Motor neuron (in vitro differentiated cells): ENCODE results near the gene RS1. TPM values are rescaled to one million over a fixed set of nuclear protein-coding genes. Genes with fewer than 3 reads are reported as not detected.

Experiments
- ATAC-seq, 8 experiments: fragments of 200-7000 bp; cut with Tn5 transposase; replicated peaks in 6 of 8; 2 replicates each; pipeline ENCODE4 v1.8.0; 2021; ENCODE audit warnings: mild to moderate bottlenecking in 8 of 8, moderate library complexity in 8 of 8
- H3K27ac ChIP-seq, 2 donors: fragments of 250-450 bp; sonication (Bioruptor Pico); 2 replicates each; pipeline ENCODE4 v1.9.0; 2021; ENCODE audit warnings: antibody characterized with exemption in 2 of 2, mild to moderate bottlenecking in 2 of 2, moderate library complexity in 1 of 2
- H3K4me1 ChIP-seq, 2 donors: fragments of 250-450 bp; sonication (Bioruptor Pico); replicated peaks in 1 of 2; 2 replicates each; pipeline ENCODE4 v1.6.1; 2021; ENCODE audit warnings: antibody characterized with exemption in 2 of 2, mild to moderate bottlenecking in 2 of 2, moderate library complexity in 1 of 2
- H3K4me3 ChIP-seq, 5 donors: fragments of 250-450 bp; sonication (Bioruptor Pico); 2 replicates each; pipeline ENCODE4 v1.9.0; 2021; ENCODE audit warnings: antibody characterized with exemption in 5 of 5, mild to moderate bottlenecking in 5 of 5, moderate library complexity in 4 of 5
- WGBS, 10 experiments: fragments of 450-650 bp; shearing (Covaris generic); methylation state at CpG; one replicate each; pipeline ENCODE4 v1.0.0; 2022; 5-methylcytosine and 5-hydroxymethylcytosine counted together
- in situ Hi-C, 9 experiments: fragments of 400-800 bp; cut with MboI; loops; one replicate each; pipeline ENCODE4 v1.15.0; 2021; ENCODE audit warnings: low sequenced_read_pairs in 9 of 9, low pct_unique_long_range_greater_than_20kb in 2 of 9; ENCODE audit not compliant: unreplicated experiment in 9 of 9
- total RNA-seq, 8 experiments: library from RNA; unstranded; fragments of 300-600 nt; gene quantifications; 2 replicates each; pipeline versions ENCODE4 v1.2.3 to v1.2.4, GENCODE V29; 2022

The RS1 gene
- total RNA-seq, 8 experiments from 2014 or later: 0.05 to 0.41 (median 0.21) TPM; not detected in 2

- Histone ChIP-seq H3K27ac (no peak overlapping the region), H3K4me1 (peaks cover 3 to 4% of the 10 kb centered on the region in 2 donors), H3K4me3 (no peak overlapping the region)
- in situ Hi-C loops: no loop called here
- WGBS, 10 experiments: 74 to 100% (median 93%) methylated on average over 1 to 2 of the region's 2 CpGs; no CpG with 5 or more reads in 6 of the 10 experiments
- no peak for ATAC-seq
Observed at GRCh38 chrX:18619288-18619687, 52.6 kb downstream of the RS1 start.

GRCh38 chrX:18617407-18617750 lies 54.5 kb downstream of the RS1 start:
- no peak overlapping the region for H3K4me3 ChIP-seq
- no peak overlapping the region for H3K27ac ChIP-seq
- H3K4me1 ChIP-seq: peaks cover 3 to 4% of the 10 kb centered on the region in 2 donors
- WGBS, 10 experiments: 0 to 68% (median 8%) methylated on average over 1 to 5 of the region's 5 CpGs; no CpG with 5 or more reads in 5 of the 10 experiments
- in situ Hi-C loops: no loop called here
- ATAC-seq: peak; percentile 62 to 93 (median 88)

- Histone ChIP-seq H3K4me1 (peaks cover 3 to 4% of the 10 kb centered on the region in 2 donors), H3K27ac (no peak overlapping the region), H3K4me3 (no peak overlapping the region)
- ATAC-seq: peak in 3 of 8 experiments; percentile 53 to 70 (median 58)
- in situ Hi-C loops: no loop called here
- 0 to 100% (median 48%) methylated on average over 1 to 7 of the region's 8 CpGs; no CpG with 5 or more reads in 6 of the 10 experiments for WGBS, 10 experiments
Observed at GRCh38 chrX:18616688-18617406, 55.1 kb downstream of the RS1 start.

- ATAC-seq: no peak
- 33 to 100% (median 88%) methylated on average over 1 to 3 of the region's 3 CpGs; no CpG with 5 or more reads in 4 of the 10 experiments for WGBS, 10 experiments
- H3K4me3 ChIP-seq: no peak overlapping the region
- peaks cover 3 to 4% of the 10 kb centered on the region in 2 donors for H3K4me1 ChIP-seq
- no peak overlapping the region for H3K27ac ChIP-seq
- in situ Hi-C loops: no loop called here
Observed at GRCh38 chrX:18613930-18614639, 57.8 kb downstream of the RS1 start.

- in situ Hi-C loops: no loop called here
- Histone ChIP-seq H3K4me1 (no peaks in the 10 kb centered on the region), H3K27ac (no peak overlapping the region), H3K4me3 (no peak overlapping the region)
- ATAC-seq: no peak
- 0 to 100% (median 69%) methylated on average over 1 to 4 of the region's 4 CpGs; no CpG with 5 or more reads in 2 of the 10 experiments for WGBS, 10 experiments
Observed at GRCh38 chrX:18607966-18608365, 63.9 kb downstream of the RS1 start.

- in situ Hi-C loops: no loop called here
- ATAC-seq: no peak
- no peak overlapping the region for H3K27ac ChIP-seq
- no peaks in the 10 kb centered on the region for H3K4me1 ChIP-seq
- 0 to 100% (median 70%) methylated on average over 1 to 2 of the region's 2 CpGs; no CpG with 5 or more reads in 3 of the 10 experiments for WGBS, 10 experiments
- no peak overlapping the region for H3K4me3 ChIP-seq
Observed at GRCh38 chrX:18598413-18598812, 73.5 kb downstream of the RS1 start.

- in situ Hi-C loops: no loop called here
- ATAC-seq: no peak
- WGBS, 10 experiments: 8 to 92% (median 44%) methylated on average over 2 to 4 of the region's 4 CpGs; no CpG with 5 or more reads in 7 of the 10 experiments
- Histone ChIP-seq H3K4me3 (no peak overlapping the region), H3K4me1 (no peaks in the 10 kb centered on the region), H3K27ac (no peak overlapping the region)
Observed at GRCh38 chrX:18596096-18596495, 75.8 kb downstream of the RS1 start.

GRCh38 chrX:18594079-18594478 lies 77.8 kb downstream of the RS1 start:
- in situ Hi-C loops: no loop called here

GRCh38 chrX:18591834-18592233 lies 80.1 kb downstream of the RS1 start:
- H3K27ac ChIP-seq: no peak overlapping the region
- H3K4me1 ChIP-seq: no peaks in the 10 kb centered on the region
- in situ Hi-C loops: no loop called here
- ATAC-seq: no peak
- no peak overlapping the region for H3K4me3 ChIP-seq
- WGBS, 10 experiments: 37 to 100% (median 80%) methylated on average over 1 to 2 of the region's 2 CpGs; no CpG with 5 or more reads in 5 of the 10 experiments

More at GRCh38 chrX:18594079-18594478, 77.8 kb downstream of the RS1 start:
- H3K4me3 ChIP-seq: no peak overlapping the region
- no peaks in the 10 kb centered on the region for H3K4me1 ChIP-seq
- no peak for ATAC-seq
- no peak overlapping the region for H3K27ac ChIP-seq
- WGBS, 10 experiments: 46 to 88% (median 54%) methylated on average over 1 to 2 of the region's 2 CpGs; no CpG with 5 or more reads in 6 of the 10 experiments

Other genes with a start within 250 kb of the RS1 start
- 10 to 100 TPM in 2 of 8 experiments, 1 to 10 TPM in 5, under 1 TPM in 1; 0.71 to 10.6 (median 7.5) TPM for gene CDKL5, start 246.5 kb downstream of the RS1 start, total RNA-seq
- gene PPEF1, start 35.5 kb upstream of the RS1 start, total RNA-seq: 1 to 10 TPM in 1 of 8 experiments, under 1 TPM in 4, not detected in 3; 0.31 to 1.7 (median 0.66) TPM